Endothelial cell of umbilical vein (primary cell): ENCODE data around the gene CLASP2. TPM values are rescaled to one million over a fixed set of nuclear protein-coding genes. Genes with fewer than 3 reads are reported as not detected.
A peak's percentile ranks its signal among the peaks of the same experiment; 100 is the strongest.

ENCODE experiments used
- BruUV-seq: library from RNA; stranded (reverse); fragments of 400-500 nt; replicated peaks from 2 replicates; lab custom pipeline; 2021; lab: Mats Ljungman, UMichigan
- CTCF ChIA-PET: fragments of 300-600, 350-600 bp; sonication (Branson Sonifier 250); formaldehyde crosslinking; loops from one replicate; lab custom pipeline; 2021; ENCODE audit warnings: antibody characterized with exemption, inconsistent platforms; lab: Charles Lee
- POLR2A ChIA-PET: fragments of 300-600, 350-600 bp; sonication (Branson Sonifier 250); formaldehyde crosslinking; loops from one replicate; lab custom pipeline; 2021; ENCODE audit warnings: antibody characterized with exemption, inconsistent platforms; lab: Charles Lee
- DNase-seq: peaks from one replicate; pipeline ENCODE4 v3.0.0-alpha.2; 2011; ENCODE audit warnings: low read depth, low spot score
- FAIRE-seq: peaks from 2 replicates; lab custom pipeline; 2011; peaks lifted over from hg19 to GRCh38; lab: Jason Lieb, UNC
- H2AFZ ChIP-seq: 2 replicates; pipeline ENCODE4 v1.6.0; 2012; ENCODE audit warnings: low read depth, low read length, control low read depth, inconsistent platforms
- H3K27ac ChIP-seq: 2 replicates; pipeline ENCODE4 v1.5.1; 2011; ENCODE audit warnings: low read depth, mild to moderate bottlenecking, control low read depth, low read length, moderate library complexity; ENCODE audit not compliant: insufficient read depth
- H3K27me3 ChIP-seq, 2 experiments: 2 replicates each; pipeline versions ENCODE4 v1.6.0 to v1.6.1; 2011; ENCODE audit warnings: low read length in 2 of 2, mixed read lengths in 1 of 2; ENCODE audit not compliant: control insufficient read depth in 2 of 2, insufficient read depth in 2 of 2
- H3K36me3 ChIP-seq, 2 experiments: 2 replicates in 1 of 2; 3 replicates in 1 of 2; pipeline ENCODE4 v1.5.1; 2011; ENCODE audit warnings: low read length in 2 of 2, mild to moderate bottlenecking in 1 of 2, moderate library complexity in 1 of 2; ENCODE audit not compliant: control insufficient read depth in 2 of 2, insufficient read depth in 2 of 2; ENCODE audit errors: extremely low read depth in 1 of 2
- H3K4me1 ChIP-seq: 3 replicates; pipeline ENCODE4 v1.5.1; 2011; ENCODE audit warnings: mild to moderate bottlenecking, low read length; ENCODE audit not compliant: control insufficient read depth, insufficient read depth; ENCODE audit errors: extremely low read depth
- H3K4me2 ChIP-seq: 2 replicates; pipeline ENCODE4 v1.6.1; 2011; ENCODE audit warnings: low read length, control low read depth, mixed read lengths; ENCODE audit not compliant: insufficient read depth
- H3K4me3 ChIP-seq, 3 experiments: fragments of 200-600 bp in 1 of 3; sonication (generic), shearing (Covaris generic) in 1 of 3; replicated peaks in 1 of 3; 2 replicates each; pipeline ENCODE4 v1.5.1; 2011 to 2016; ENCODE audit warnings: control low read depth in 3 of 3, low read length in 3 of 3, mild to moderate bottlenecking in 2 of 3, inconsistent platforms in 1 of 3, low read depth in 1 of 3, moderate library complexity in 1 of 3; ENCODE audit not compliant: insufficient read depth in 1 of 3
- H3K79me2 ChIP-seq: 2 replicates; pipeline ENCODE4 v1.6.0; 2012; ENCODE audit warnings: low read length, inconsistent platforms; ENCODE audit not compliant: control insufficient read depth, insufficient read depth
- H3K9ac ChIP-seq: replicated peaks from 2 replicates; pipeline ENCODE3; 2011; ENCODE audit warnings: low read length, control low read depth; ENCODE audit not compliant: insufficient read depth; ENCODE audit errors: extremely low read depth
- H3K9me1 ChIP-seq: replicated peaks from 3 replicates; pipeline ENCODE4 v1.6.0; 2011; ENCODE audit warnings: mild to moderate bottlenecking, low read length; ENCODE audit not compliant: control insufficient read depth, insufficient read depth; ENCODE audit errors: extremely low read depth
- H3K9me3 ChIP-seq: replicated peaks from 2 replicates; pipeline ENCODE4 v1.5.1; 2012; ENCODE audit warnings: low read length, inconsistent platforms; ENCODE audit not compliant: control insufficient read depth, insufficient read depth
- H4K20me1 ChIP-seq: replicated peaks from 2 replicates; pipeline ENCODE3; 2011; ENCODE audit warnings: mild to moderate bottlenecking, low read length; ENCODE audit not compliant: control insufficient read depth, insufficient read depth; ENCODE audit errors: extremely low read depth
- EZH2 ChIP-seq: IDR thresholded peaks from 2 replicates; pipeline ENCODE4 v1.6.1; 2012; ENCODE audit warnings: borderline replicate concordance, low read depth, mild to moderate bottlenecking, moderate library complexity, low read length, inconsistent platforms; ENCODE audit not compliant: severe bottlenecking
- FOS ChIP-seq: IDR thresholded peaks from 2 replicates; pipeline ENCODE4 v1.6.1; 2011; ENCODE audit warnings: mild to moderate bottlenecking, low read length, moderate library complexity, borderline replicate concordance; ENCODE audit not compliant: insufficient read depth
- GATA2 ChIP-seq: IDR thresholded peaks from 2 replicates; pipeline ENCODE4 v1.7.0; 2011; ENCODE audit warnings: low read depth, mild to moderate bottlenecking, moderate library complexity, mixed read lengths, low read length; ENCODE audit not compliant: insufficient read length, insufficient read depth
- JUN ChIP-seq: IDR thresholded peaks from 2 replicates; pipeline ENCODE4 v1.6.1; 2011; ENCODE audit warnings: borderline replicate concordance, low read depth; ENCODE audit not compliant: insufficient read length, insufficient read depth
- MYC ChIP-seq: IDR thresholded peaks from one replicate; pipeline ENCODE4 v1.6.1; 2011; ENCODE audit warnings: mild to moderate bottlenecking, low read depth, low read length
- POLR2A ChIP-seq: IDR thresholded peaks from 2 replicates; pipeline ENCODE4 v1.6.1; 2012; ENCODE audit warnings: low read depth, mild to moderate bottlenecking, control low read depth, low read length
- POLR2AphosphoS5 ChIP-seq: IDR thresholded peaks from 2 replicates; pipeline ENCODE4 v1.6.1; 2012; ENCODE audit warnings: low read depth, mild to moderate bottlenecking, control low read depth, low read length, moderate library complexity; ENCODE audit not compliant: insufficient read depth
- dilution Hi-C: fragments of 300-500 bp; cut with MboI; formaldehyde crosslinking; loops from one replicate; pipeline ENCODE4 v1.15.0; 2019; ENCODE audit warnings: low sequenced_read_pairs; ENCODE audit not compliant: extremely low pct_ligation_motif_present
- intact Hi-C: fragments of 100-400 bp; cut with micrococcal nuclease; formaldehyde crosslinking; loops from one replicate; pipeline ENCODE4 v1.10.0; 2022
- polyA plus RNA-seq, 4 experiments: library from polyadenylated mRNA; depleted of rRNA in 3 of 4; stranded (reverse) in 3 of 4; unstranded in 1 of 4; fragments of >200 nt; gene quantifications; 2 replicates each; pipeline versions ENCODE4 v1.2.1 to v1.2.3, GENCODE V29; 2011 to 2012; ENCODE audit warnings: missing spikeins in 1 of 4
- total RNA-seq: library from RNA; stranded (reverse); gene quantifications from 2 replicates; pipeline ENCODE4 v1.2.3, GENCODE V29; 2021
- TF ChIP-seq, protein P1 (sequence below): IDR thresholded peaks from 2 replicates; pipeline ENCODE4 v1.6.1; 2011; ENCODE audit not compliant: insufficient read depth, insufficient read length
- TF ChIP-seq, protein P2 (sequence below), 2 donors: IDR thresholded peaks; 1 replicate in 1 of 2; 2 replicates in 1 of 2; pipeline ENCODE4 v1.5.1; 2011; ENCODE audit warnings: low read length in 2 of 2, mild to moderate bottlenecking in 2 of 2, moderate library complexity in 2 of 2, control low read depth in 1 of 2, inconsistent platforms in 1 of 2, low read depth in 1 of 2; ENCODE audit not compliant: insufficient read depth in 1 of 2; ENCODE audit errors: extremely low read depth in 1 of 2

CLASP2 gene
- total and polyA plus RNA-seq, 2 donors (not counting 3 experiments of a cell fraction or from before 2014, with no cell fraction given), result 15.0 to 55.0 TPM

GRCh38 chr3:33482111-33482521, 235.9 kb downstream of the CLASP2 start:
- Histone ChIP-seq H3K27me3 (no peaks in the 10 kb centered on the region), H3K27ac (no peak overlapping the region), H2AFZ (no peak overlapping the region), H3K9me1 (no peaks in the 10 kb centered on the region), H3K9me3 (no peaks in the 10 kb centered on the region), H3K79me2 (no peaks in the 10 kb centered on the region), H3K9ac (no peak overlapping the region), H4K20me1 (no peaks in the 10 kb centered on the region), H3K4me3 (no peak overlapping the region), H3K4me2 (no peak overlapping the region), H3K36me3 (no peaks in the 10 kb centered on the region), H3K4me1 (no peaks in the 10 kb centered on the region)
- intact Hi-C loops (no loop called here), dilution Hi-C loops (no loop called here)
- FAIRE-seq, result no peak
- TF ChIP-seq, protein P1, sequence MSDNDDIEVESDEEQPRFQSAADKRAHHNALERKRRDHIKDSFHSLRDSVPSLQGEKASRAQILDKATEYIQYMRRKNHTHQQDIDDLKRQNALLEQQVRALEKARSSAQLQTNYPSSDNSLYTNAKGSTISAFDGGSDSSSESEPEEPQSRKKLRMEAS, result no peak
- no peak for TF ChIP-seq JUN
- TF ChIP-seq, protein P2, sequence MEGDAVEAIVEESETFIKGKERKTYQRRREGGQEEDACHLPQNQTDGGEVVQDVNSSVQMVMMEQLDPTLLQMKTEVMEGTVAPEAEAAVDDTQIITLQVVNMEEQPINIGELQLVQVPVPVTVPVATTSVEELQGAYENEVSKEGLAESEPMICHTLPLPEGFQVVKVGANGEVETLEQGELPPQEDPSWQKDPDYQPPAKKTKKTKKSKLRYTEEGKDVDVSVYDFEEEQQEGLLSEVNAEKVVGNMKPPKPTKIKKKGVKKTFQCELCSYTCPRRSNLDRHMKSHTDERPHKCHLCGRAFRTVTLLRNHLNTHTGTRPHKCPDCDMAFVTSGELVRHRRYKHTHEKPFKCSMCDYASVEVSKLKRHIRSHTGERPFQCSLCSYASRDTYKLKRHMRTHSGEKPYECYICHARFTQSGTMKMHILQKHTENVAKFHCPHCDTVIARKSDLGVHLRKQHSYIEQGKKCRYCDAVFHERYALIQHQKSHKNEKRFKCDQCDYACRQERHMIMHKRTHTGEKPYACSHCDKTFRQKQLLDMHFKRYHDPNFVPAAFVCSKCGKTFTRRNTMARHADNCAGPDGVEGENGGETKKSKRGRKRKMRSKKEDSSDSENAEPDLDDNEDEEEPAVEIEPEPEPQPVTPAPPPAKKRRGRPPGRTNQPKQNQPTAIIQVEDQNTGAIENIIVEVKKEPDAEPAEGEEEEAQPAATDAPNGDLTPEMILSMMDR (IDR thresholded peaks at IDR 0.05; ENCODE audit: extremely low read depth in 1 of 2, insufficient read depth in 1 of 2, low read depth in 1 of 2, low read length in 2 of 2), result no peak
- no peak for TF ChIP-seq POLR2A
- TF ChIP-seq MYC, result no peak
- TF ChIP-seq FOS, result no peak
- TF ChIP-seq POLR2AphosphoS5, result no peak
- no peak for TF ChIP-seq GATA2
- no peak for TF ChIP-seq EZH2
- ChIA-PET CTCF (no interaction called here), POLR2A (no interaction called here)
- BruUV-seq, result no TSS peak
- peak; percentile 21 for DNase-seq
